ENCODE data around the gene CREBZF. TPM values are rescaled to one million over a fixed set of nuclear protein-coding genes. Genes with fewer than 3 reads are reported as not detected.
A peak's percentile ranks its signal among the peaks of the same experiment; 100 is the strongest.

Gene CREBZF
- total RNA-seq, 1 experiment from 2014 or later: 50.2 TPM

- Mint-ChIP-seq H3K27ac (peak overlapping the region; percentile 97 to 99 (median 98)), H3K27me3 (ENCODE audit: low read depth) (no peaks in the 10 kb centered on the region; the same call in 1 of the 2 replicates), H3K4me3 (peak overlapping the region; percentile 98 to 100), H3K36me3 (ENCODE audit: insufficient read depth in 1 of 3, low read depth in 3 of 3) (peaks cover 37 to 52% (median 41%) of the 10 kb centered on the region in 3 experiments), H3K9me3 (no peaks in the 10 kb centered on the region; a peak in 1 of 5 replicates), H3K4me1 (peaks cover 32 to 42% of the 10 kb centered on the region in 2 experiments)
- WGBS (ENCODE audit: extremely low coverage, insufficient read length, low lambda C conversion rate): no CpG with 5 or more reads among the region's 73 CpGs
- no peak overlapping the region for H2AFZ ChIP-seq (ENCODE audit: low read length)
- H3K14ac ChIP-seq (ENCODE audit: insufficient read depth, low read length): peak overlapping the region; percentile 98
- peak overlapping the region; percentile 100 for H3K4me2 ChIP-seq (ENCODE audit: insufficient read depth, insufficient read length, low read length)
- no peaks in the 10 kb centered on the region for H3K4me1 ChIP-seq (ENCODE audit: insufficient read depth, low read length)
- peaks cover 26% of the 10 kb centered on the region for H3K79me2 ChIP-seq (ENCODE audit: insufficient read depth, low read length)
- H2BK5ac ChIP-seq (ENCODE audit: insufficient read length, low read length): peak overlapping the region; percentile 90
- no peak overlapping the region for H3K23ac ChIP-seq (ENCODE audit: insufficient read length, low read depth, low read length)
- DNase-seq: peak; percentile 64
- H3K9ac ChIP-seq (ENCODE audit: extremely low read depth, insufficient read length, low read length): peak overlapping the region; percentile 98
- H4K20me1 ChIP-seq (ENCODE audit: control insufficient read depth, insufficient read depth, insufficient read length): no peaks in the 10 kb centered on the region
- H4K5ac ChIP-seq (ENCODE audit: insufficient read length, low read depth, low read length): peak overlapping the region; percentile 70
- no peak overlapping the region for H3T11ph ChIP-seq (ENCODE audit: low read length)
- H3K79me1 ChIP-seq (ENCODE audit: insufficient read depth, low read depth, low read length, poor library complexity, severe bottlenecking): no peaks in the 10 kb centered on the region
- H3K27me3 ChIP-seq (ENCODE audit: insufficient read depth, low read length): no peaks in the 10 kb centered on the region; the same call in 1 of the 2 replicates
- H4K91ac ChIP-seq (ENCODE audit: insufficient read length, low read depth, low read length): peak overlapping the region; percentile 98
- peak overlapping the region; percentile 94 for H3K18ac ChIP-seq (ENCODE audit: insufficient read length, low read depth, low read length)
- peaks cover 7% of the 10 kb centered on the region for H3K23me2 ChIP-seq (ENCODE audit: insufficient read length, low read depth, low read length, poor library complexity, severe bottlenecking)
- H2BK12ac ChIP-seq (ENCODE audit: insufficient read length, low read depth, low read length): no peak overlapping the region
- peak overlapping the region; percentile 42 for H3K27ac ChIP-seq (ENCODE audit: insufficient read length, low read depth, low read length)
- no peak overlapping the region for H2AK5ac ChIP-seq (ENCODE audit: insufficient read length, low read length)
- H3K9me3 ChIP-seq (ENCODE audit: control insufficient read depth, low read depth, low read length): no peaks in the 10 kb centered on the region
- H4K8ac ChIP-seq (replicated peaks; ENCODE audit: insufficient read length, low read depth, low read length): no peak overlapping the region
- H2BK120ac ChIP-seq (ENCODE audit: low read depth, low read length, poor library complexity, severe bottlenecking): no peak overlapping the region
- no peak overlapping the region for H2BK15ac ChIP-seq (ENCODE audit: low read depth, low read length)
- TF ChIP-seq CTCF (conservative IDR thresholded peaks at IDR 0.05): peak; percentile 57
- H3K4ac ChIP-seq (ENCODE audit: low read depth, low read length): peak overlapping the region; percentile 92; the same call in 1 of the 2 replicates
- no peak overlapping the region for H3K56ac ChIP-seq (ENCODE audit: insufficient read length, low read depth, low read length)
- H2BK20ac ChIP-seq (ENCODE audit: low read depth, low read length, poor library complexity, severe bottlenecking): no peak overlapping the region
Observed at GRCh38 chr11:85663753-85664614, 945 bp downstream of the CREBZF start.

Data from H9 (cell line).